DND-41 (cell line): Measurements from ENCODE around the gene EIF1.

Experiments used
- EZH2 ChIP-seq: IDR thresholded peaks from 3 replicates; pipeline ENCODE4 v1.6.1; 2012; ENCODE audit warnings: borderline replicate concordance, low read depth, mild to moderate bottlenecking, moderate library complexity, low read length, inconsistent platforms; ENCODE audit not compliant: severe bottlenecking
- TF ChIP-seq, protein P1 (sequence below): IDR thresholded peaks from 2 replicates; pipeline ENCODE4 v1.5.1; 2012; ENCODE audit warnings: borderline replicate concordance, low read length, moderate library complexity, mild to moderate bottlenecking; ENCODE audit not compliant: poor library complexity, severe bottlenecking; ENCODE audit errors: extremely low read depth

DNA sequence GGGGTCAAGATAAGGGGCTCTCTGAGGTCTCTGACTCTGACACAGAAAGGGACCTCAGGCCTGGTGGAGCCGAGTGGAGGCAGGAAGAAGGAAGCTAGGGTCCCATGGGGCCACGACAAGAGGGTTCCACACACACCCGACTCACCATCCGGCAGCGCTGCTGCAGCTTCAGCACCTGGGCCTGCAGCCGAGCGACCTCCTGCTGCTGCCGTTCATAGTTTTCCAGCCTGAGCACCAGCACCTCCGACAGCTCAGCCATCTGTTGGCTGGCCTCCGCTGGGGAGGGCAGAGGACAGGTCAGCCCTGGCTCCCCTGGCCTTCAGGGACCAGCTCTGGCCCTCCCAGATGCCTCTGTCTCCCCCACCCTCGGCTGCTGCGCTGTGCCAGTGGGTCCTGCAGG is 39.4 kb downstream of the EIF1 start:
- TF ChIP-seq, protein P1, sequence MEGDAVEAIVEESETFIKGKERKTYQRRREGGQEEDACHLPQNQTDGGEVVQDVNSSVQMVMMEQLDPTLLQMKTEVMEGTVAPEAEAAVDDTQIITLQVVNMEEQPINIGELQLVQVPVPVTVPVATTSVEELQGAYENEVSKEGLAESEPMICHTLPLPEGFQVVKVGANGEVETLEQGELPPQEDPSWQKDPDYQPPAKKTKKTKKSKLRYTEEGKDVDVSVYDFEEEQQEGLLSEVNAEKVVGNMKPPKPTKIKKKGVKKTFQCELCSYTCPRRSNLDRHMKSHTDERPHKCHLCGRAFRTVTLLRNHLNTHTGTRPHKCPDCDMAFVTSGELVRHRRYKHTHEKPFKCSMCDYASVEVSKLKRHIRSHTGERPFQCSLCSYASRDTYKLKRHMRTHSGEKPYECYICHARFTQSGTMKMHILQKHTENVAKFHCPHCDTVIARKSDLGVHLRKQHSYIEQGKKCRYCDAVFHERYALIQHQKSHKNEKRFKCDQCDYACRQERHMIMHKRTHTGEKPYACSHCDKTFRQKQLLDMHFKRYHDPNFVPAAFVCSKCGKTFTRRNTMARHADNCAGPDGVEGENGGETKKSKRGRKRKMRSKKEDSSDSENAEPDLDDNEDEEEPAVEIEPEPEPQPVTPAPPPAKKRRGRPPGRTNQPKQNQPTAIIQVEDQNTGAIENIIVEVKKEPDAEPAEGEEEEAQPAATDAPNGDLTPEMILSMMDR = no peak
- no peak for TF ChIP-seq EZH2
